GM10266 (cell line): ENCODE results near the gene FGFR1OP2.

Experiments
- DNase-seq: peaks from one replicate; pipeline ENCODE4 v3.0.0; 2012; ENCODE audit errors: extremely low spot score
- CTCF ChIP-seq: IDR thresholded peaks from 2 replicates; pipeline ENCODE4 v1.5.1; 2012; ENCODE audit warnings: mild to moderate bottlenecking, low read depth; ENCODE audit not compliant: control insufficient read depth, insufficient read depth; ENCODE audit errors: missing control alignments

FGFR1OP2 gene

GRCh38 chr12:26970136-26970535, 31.9 kb downstream of the FGFR1OP2 start:
- no peak for DNase-seq
- TF ChIP-seq CTCF = no peak

DNA sequence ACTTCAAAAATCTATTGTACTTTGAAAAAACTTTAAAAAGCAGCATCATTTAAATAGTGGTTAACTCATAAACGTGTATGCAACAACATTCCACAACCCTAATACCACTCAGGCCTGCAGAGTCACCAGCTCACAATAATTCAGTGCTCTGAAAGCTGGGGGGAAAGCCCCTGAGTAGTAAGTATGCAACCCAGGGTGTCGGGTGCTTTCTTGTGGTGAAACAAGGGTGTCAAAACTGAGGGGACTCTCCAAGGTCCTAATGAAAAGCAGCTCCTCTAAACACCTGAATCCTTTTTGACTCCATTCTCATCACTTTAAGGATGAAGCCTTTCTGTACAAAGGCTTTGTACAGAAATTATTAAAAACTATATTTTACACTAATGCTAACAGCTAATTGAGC, 33.7 kb downstream of the FGFR1OP2 start:
- TF ChIP-seq CTCF = peak; percentile 10
- DNase-seq = peak; percentile 76

DNA sequence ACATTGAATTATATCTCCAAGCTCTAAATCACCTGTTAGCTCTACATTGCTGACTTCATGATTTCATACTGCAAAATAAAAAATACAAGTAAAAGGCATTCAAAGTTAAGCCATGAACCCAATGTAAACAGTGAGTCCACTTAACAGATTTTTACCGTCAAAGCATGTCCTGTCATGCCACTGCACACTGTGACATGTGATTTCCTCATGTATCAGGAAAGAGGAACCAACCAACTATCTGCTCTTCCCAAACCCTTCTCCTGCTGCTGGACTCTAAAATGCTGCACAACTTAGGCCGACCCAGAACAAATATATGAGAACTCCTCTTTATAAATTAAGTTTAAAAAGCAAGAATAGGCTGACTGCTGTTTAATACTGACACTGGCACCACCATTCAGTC, 38.4 kb downstream of the FGFR1OP2 start:
- DNase-seq = no peak
- TF ChIP-seq CTCF = no peak

DNA sequence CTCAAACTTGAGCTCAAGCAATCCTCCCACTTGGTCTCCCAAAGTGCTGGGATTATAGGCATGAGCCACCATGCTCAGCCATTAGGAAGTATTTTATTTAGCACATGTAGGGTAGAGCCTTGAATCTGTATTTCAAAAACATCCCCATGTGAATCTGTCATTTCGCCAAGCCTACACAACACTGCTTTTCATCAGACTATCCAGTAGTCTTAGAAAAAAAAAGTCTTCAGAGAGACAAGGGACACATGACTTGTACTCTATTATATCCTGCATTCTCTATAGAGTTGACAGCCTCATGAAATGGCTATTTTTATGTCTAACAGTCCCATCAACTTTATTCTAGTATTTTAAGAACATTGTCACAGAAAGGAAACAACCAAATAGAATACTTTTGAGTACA, 40.5 kb downstream of the FGFR1OP2 start:
- no peak for DNase-seq
- TF ChIP-seq CTCF = no peak

DNA sequence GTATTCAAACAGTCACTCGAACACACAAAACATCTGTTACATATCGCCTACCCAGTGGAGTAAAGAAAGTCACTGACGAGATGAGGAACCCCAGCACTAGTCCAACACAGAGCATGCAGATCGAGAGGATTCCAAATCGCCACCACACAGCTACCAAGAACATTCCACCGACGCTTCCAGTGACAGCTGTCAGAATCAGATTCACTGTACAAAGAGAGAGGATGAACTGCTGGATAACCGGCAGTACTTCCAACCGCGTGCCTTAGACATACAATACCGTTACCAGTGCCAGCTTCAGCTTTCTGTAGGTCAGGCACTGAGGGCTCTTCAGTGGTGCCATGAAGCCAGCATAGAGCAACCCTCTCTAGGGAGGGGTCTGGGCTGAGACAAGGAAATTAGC, 41.5 kb downstream of the FGFR1OP2 start:
- no peak for TF ChIP-seq CTCF
- no peak for DNase-seq

DNA sequence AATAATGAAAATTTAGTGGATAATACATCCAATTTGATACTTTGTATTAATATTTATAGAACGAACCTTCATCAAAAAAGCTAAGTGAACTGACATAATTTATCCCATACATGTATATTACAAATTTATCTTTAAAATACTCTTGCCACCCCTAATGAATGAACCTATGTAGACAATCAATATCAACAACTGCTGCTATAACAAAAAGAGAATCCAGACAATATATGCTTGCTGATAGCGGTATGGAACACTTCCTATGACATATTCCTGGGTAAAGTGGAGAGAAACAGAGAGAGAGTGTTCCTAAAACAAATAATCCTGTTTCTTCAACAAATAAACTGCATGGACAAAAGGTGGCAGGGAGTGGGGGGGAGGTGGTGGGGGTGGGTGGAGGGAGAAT, 44.6 kb downstream of the FGFR1OP2 start:
- no peak for TF ChIP-seq CTCF
- no peak for DNase-seq

GRCh38 chr12:26987634-26988424, 49.6 kb downstream of the FGFR1OP2 start:
- no peak for DNase-seq
- no peak for TF ChIP-seq CTCF
